HG03378 (cell line): ENCODE results near the gene IRF2BP1.
"Not testable (repeated sequence)": the region's sequence is repeated elsewhere in the genome, so short reads cannot be mapped to it uniquely, and the experiment has no call there.

Experiments used
- ATAC-seq: cut with Tn5 transposase; IDR thresholded peaks from one replicate; pipeline ENCODE4 v1.9.1; 2021; ENCODE audit warnings: mild to moderate bottlenecking, moderate library complexity; ENCODE audit not compliant: unreplicated experiment

Gene IRF2BP1

GRCh38 chr19:45882652-45883585, 3.0 kb downstream of the IRF2BP1 start:
- ATAC-seq, result no peak

GRCh38 chr19:45881909-45882528, 3.9 kb downstream of the IRF2BP1 start:
- ATAC-seq, result no peak

- ATAC-seq, result no peak
Measured at GRCh38 chr19:45881082-45881908, 4.6 kb downstream of the IRF2BP1 start.

GRCh38 chr19:45879971-45880370, 6.0 kb downstream of the IRF2BP1 start:
- ATAC-seq, result no peak

GRCh38 chr19:45879055-45879454, 6.9 kb downstream of the IRF2BP1 start:
- no peak for ATAC-seq

GRCh38 chr19:45878043-45878794, 7.7 kb downstream of the IRF2BP1 start:
- no peak for ATAC-seq

GRCh38 chr19:45876411-45877197, 9.3 kb downstream of the IRF2BP1 start:
- ATAC-seq, result no peak

GRCh38 chr19:45876161-45876410, 9.9 kb downstream of the IRF2BP1 start:
- no peak for ATAC-seq

GRCh38 chr19:45874620-45874966, 11.3 kb downstream of the IRF2BP1 start:
- no peak for ATAC-seq

GRCh38 chr19:45873219-45873772, 12.6 kb downstream of the IRF2BP1 start:
- no peak for ATAC-seq

GRCh38 chr19:45872095-45872919, 13.6 kb downstream of the IRF2BP1 start:
- no peak for ATAC-seq

- ATAC-seq, result no peak
Measured at GRCh38 chr19:45870798-45871197, 15.1 kb downstream of the IRF2BP1 start.

GRCh38 chr19:45867241-45867640, 18.7 kb downstream of the IRF2BP1 start:
- not testable (repeated sequence) for ATAC-seq

GRCh38 chr19:45866400-45867176, 19.4 kb downstream of the IRF2BP1 start:
- no peak for ATAC-seq

- ATAC-seq, result no peak
Measured at GRCh38 chr19:45865269-45865948, 20.5 kb downstream of the IRF2BP1 start.

- ATAC-seq, result no peak
Measured at GRCh38 chr19:45864629-45865082, 21.3 kb downstream of the IRF2BP1 start.

- ATAC-seq, result no peak
Measured at GRCh38 chr19:45863840-45864628, 21.9 kb downstream of the IRF2BP1 start, which contains the start of gene FOXA3. Gene FOXA3 (plus strand): TSS chr19:45864326. CDS start chr19:45864457, 131 bp downstream.
